Neural cell (in vitro differentiated cells): Measurements from ENCODE around the gene PPFIBP1. TPM values are rescaled to one million over a fixed set of nuclear protein-coding genes. Genes with fewer than 3 reads are reported as not detected.
"Not testable (repeated sequence)": the region's sequence is repeated elsewhere in the genome, so short reads cannot be mapped to it uniquely, and the experiment has no call there.

Source experiments
- H2AFZ ChIP-seq: fragments of 200-600, 300-800 bp; sonication (generic), shearing (Covaris generic); 2 replicates; pipeline ENCODE4 v1.6.0; 2014; ENCODE audit warnings: low read depth, mild to moderate bottlenecking, antibody characterized with exemption, low read length, moderate library complexity
- H3F3A ChIP-seq: fragments of 200-600 bp; shearing (Covaris generic); 2 replicates; pipeline ENCODE4 v1.6.1; 2016; ENCODE audit warnings: mild to moderate bottlenecking, moderate library complexity, mixed read lengths, antibody characterized with exemption, low read length; ENCODE audit not compliant: insufficient read depth, poor library complexity, severe bottlenecking
- H3K27ac ChIP-seq: fragments of 200-600, 300-800 bp; sonication (generic), shearing (Covaris generic); 2 replicates; pipeline ENCODE4 v1.5.1; 2014; ENCODE audit warnings: mild to moderate bottlenecking, low read length, moderate library complexity
- H3K27me3 ChIP-seq: fragments of 300-800, 200-600 bp; sonication (generic), shearing (Covaris generic); 2 replicates; pipeline ENCODE4 v1.6.0; 2014; ENCODE audit warnings: mild to moderate bottlenecking, low read depth, low read length, moderate library complexity; ENCODE audit not compliant: insufficient read depth
- H3K36me3 ChIP-seq: fragments of 300-800, 200-600 bp; sonication (generic), shearing (Covaris generic); 2 replicates; pipeline ENCODE4 v1.5.1; 2014; ENCODE audit warnings: mild to moderate bottlenecking, antibody characterized with exemption, low read length, moderate library complexity; ENCODE audit not compliant: insufficient read depth
- H3K4me2 ChIP-seq: fragments of 300-800, 200-600 bp; sonication (generic), shearing (Covaris generic); 2 replicates; pipeline ENCODE4 v1.6.0; 2014; ENCODE audit warnings: mild to moderate bottlenecking, low read length
- H3K4me3 ChIP-seq: fragments of 300-800, 200-600 bp; sonication (generic), shearing (Covaris generic); 2 replicates; pipeline ENCODE4 v1.5.1; 2014; ENCODE audit warnings: mild to moderate bottlenecking, low read length, moderate library complexity
- H3K79me2 ChIP-seq: fragments of 200-600 bp; shearing (Covaris generic); replicated peaks from 2 replicates; pipeline ENCODE4 v1.6.0; 2014; ENCODE audit warnings: mild to moderate bottlenecking, low read length, moderate library complexity; ENCODE audit not compliant: insufficient read depth
- H3K9ac ChIP-seq: fragments of 300-800, 200-600 bp; sonication (generic), shearing (Covaris generic); 2 replicates; pipeline ENCODE4 v1.6.1; 2016; ENCODE audit warnings: mild to moderate bottlenecking, low read length, mixed read lengths
- H3K9me2 ChIP-seq: fragments of 200-600 bp; shearing (Covaris generic); 2 replicates; pipeline ENCODE4 v1.6.1; 2016; ENCODE audit warnings: mild to moderate bottlenecking, low read length, mixed read lengths; ENCODE audit not compliant: insufficient read depth
- H3K9me3 ChIP-seq: fragments of 200-600, 300-800 bp; sonication (generic), shearing (Covaris generic); 2 replicates; pipeline ENCODE4 v1.6.1; 2016; ENCODE audit warnings: mild to moderate bottlenecking, mixed run types, low read length, moderate library complexity, mixed read lengths
- H4K20me1 ChIP-seq: fragments of 200-600 bp; shearing (Covaris generic); 2 replicates; pipeline ENCODE4 v1.6.1; 2016; ENCODE audit warnings: mild to moderate bottlenecking, mixed run types; ENCODE audit not compliant: insufficient read depth
- EP300 ChIP-seq: fragments of 450-650 bp; conservative IDR thresholded peaks from 2 replicates; pipeline ENCODE4 v1.6.1; 2014; ENCODE audit warnings: antibody characterized with exemption, mild to moderate bottlenecking, moderate library complexity; ENCODE audit not compliant: poor library complexity, severe bottlenecking
- EZH2 ChIP-seq: fragments of 200-600, 300-800 bp; shearing (Covaris generic), sonication (generic); IDR thresholded peaks from 2 replicates; pipeline ENCODE4 v1.6.1; 2014; ENCODE audit warnings: antibody characterized with exemption, low read length, borderline replicate concordance, mild to moderate bottlenecking; ENCODE audit not compliant: insufficient read depth, poor library complexity, severe bottlenecking
- MXI1 ChIP-seq: fragments of 450-650 bp; conservative IDR thresholded peaks from 2 replicates; pipeline ENCODE4 v1.6.1; 2014; ENCODE audit warnings: antibody characterized with exemption, mild to moderate bottlenecking; ENCODE audit not compliant: poor library complexity, severe bottlenecking
- POLR2AphosphoS5 ChIP-seq: IDR thresholded peaks from 2 replicates; pipeline ENCODE4 v1.6.1; 2012
- RAD21 ChIP-seq: fragments of 450-650 bp; conservative IDR thresholded peaks from 2 replicates; pipeline ENCODE4 v1.6.1; 2014; ENCODE audit warnings: antibody characterized with exemption, mild to moderate bottlenecking, moderate library complexity
- SMC3 ChIP-seq: fragments of 450-650 bp; conservative IDR thresholded peaks from 2 replicates; pipeline ENCODE4 v1.6.1; 2014; ENCODE audit warnings: antibody characterized with exemption, mild to moderate bottlenecking, moderate library complexity; ENCODE audit not compliant: poor library complexity
- TAF1 ChIP-seq: IDR thresholded peaks from 2 replicates; pipeline ENCODE4 v1.6.1; 2012; ENCODE audit warnings: low read depth
- polyA plus RNA-seq: library from polyadenylated mRNA; depleted of rRNA; stranded (reverse); fragments of >200 nt; gene quantifications from 2 replicates; pipeline ENCODE4 v1.2.3, GENCODE V29; 2014
- TF ChIP-seq, protein P1 (sequence below): IDR thresholded peaks from 2 replicates; pipeline ENCODE4 v1.6.1; 2012; ENCODE audit warnings: borderline replicate concordance
- TF ChIP-seq, protein P2 (sequence below): fragments of 450-650 bp; IDR thresholded peaks from 2 replicates; pipeline ENCODE4 v1.5.1; 2014; ENCODE audit warnings: antibody characterized with exemption, mild to moderate bottlenecking, moderate library complexity; ENCODE audit not compliant: poor library complexity, severe bottlenecking

The PPFIBP1 gene
- polyA plus RNA-seq, 1 donor from 2014 or later = 30.2 TPM

DNA sequence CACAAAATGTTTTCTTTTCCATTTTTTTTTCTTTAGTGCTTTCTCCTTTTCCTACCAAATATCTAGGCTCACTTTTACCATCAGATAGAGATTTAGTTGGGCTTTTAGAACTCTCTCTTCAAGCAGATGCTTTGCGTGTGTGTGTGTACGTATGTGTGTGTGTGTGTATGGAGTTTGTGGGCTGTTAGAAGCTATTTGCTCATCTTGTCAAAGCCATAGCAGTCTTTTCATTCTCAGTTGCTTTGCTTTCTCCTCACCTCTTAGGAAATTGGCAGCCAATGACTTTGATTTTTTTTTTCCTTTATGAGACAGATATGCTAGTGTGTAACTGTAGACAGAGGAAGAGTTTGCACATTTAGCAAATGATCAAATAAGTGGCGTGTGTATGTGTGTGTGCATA lies 57.8 kb downstream of the PPFIBP1 start:
- H3K4me3 ChIP-seq, H2AFZ ChIP-seq, H3K36me3 ChIP-seq, H3K9ac ChIP-seq, H3K79me2 ChIP-seq, H3K27me3 ChIP-seq, H3F3A ChIP-seq, H3K4me2 ChIP-seq, H3K27ac ChIP-seq, H4K20me1 ChIP-seq, H3K9me2 ChIP-seq, H3K9me3 ChIP-seq: not testable (repeated sequence)

DNA sequence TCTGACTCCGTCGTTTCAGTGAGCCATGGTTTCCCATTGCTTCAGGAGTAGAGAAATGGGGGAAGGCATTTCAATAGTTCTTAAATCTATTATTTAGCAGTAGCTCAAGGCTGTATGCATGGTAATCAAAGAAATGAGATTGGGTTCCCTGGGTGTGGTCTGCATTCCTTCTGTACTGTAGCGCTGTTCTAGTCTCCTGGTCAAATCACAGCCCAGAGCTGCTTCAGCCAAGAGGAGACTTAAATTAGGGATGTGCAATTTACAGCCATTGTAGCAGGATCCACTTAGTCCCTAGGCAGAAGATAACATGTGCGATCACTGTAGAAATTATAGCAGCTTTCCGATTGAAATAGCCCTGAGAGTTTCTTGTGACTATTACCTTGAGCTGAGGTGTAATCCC lies 58.4 kb downstream of the PPFIBP1 start:
- H3K9ac ChIP-seq, H4K20me1 ChIP-seq, H3K27me3 ChIP-seq, H3K4me3 ChIP-seq, H3K9me3 ChIP-seq, H2AFZ ChIP-seq, H3K36me3 ChIP-seq, H3F3A ChIP-seq, H3K79me2 ChIP-seq, H3K27ac ChIP-seq, H3K9me2 ChIP-seq, H3K4me2 ChIP-seq: not testable (repeated sequence)

DNA sequence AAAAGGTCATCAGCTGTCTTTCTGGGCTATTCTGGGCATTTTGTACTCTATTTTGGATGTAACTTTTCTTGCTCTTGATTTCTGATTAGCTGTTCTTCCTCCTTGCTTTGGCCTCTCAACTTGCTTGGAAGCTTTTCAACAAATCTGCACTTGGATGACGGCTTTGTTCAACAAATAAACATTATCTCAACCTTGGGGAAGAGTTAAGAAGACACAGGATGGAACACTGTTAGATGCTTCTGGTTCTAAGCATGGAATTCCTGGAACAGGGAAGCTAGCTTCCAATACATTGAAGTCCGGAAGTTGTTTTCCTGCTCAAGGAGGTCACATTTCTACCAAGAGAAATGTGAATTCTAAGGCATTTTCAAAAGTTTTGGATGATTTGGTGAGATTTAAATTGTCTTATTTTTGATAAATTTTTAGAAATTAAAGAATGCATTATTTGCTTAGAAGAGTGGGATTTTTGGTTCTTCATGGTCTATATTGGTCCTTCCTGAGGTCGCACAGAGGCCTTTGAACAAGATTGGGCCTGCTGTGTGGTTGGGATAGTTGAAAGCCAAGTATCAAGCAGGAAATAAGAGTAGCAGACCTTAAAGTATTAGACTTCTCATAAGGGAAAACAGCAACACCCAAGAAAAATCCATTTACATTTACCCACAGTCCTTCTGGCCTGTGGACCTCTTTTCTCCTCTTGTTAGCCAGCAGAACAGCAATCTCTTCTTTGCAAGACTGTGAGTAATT lies 59.2 kb downstream of the PPFIBP1 start:
- Histone ChIP-seq H3K9me2 (no peaks in the 10 kb centered on the region), H3K9me3 (no peaks in the 10 kb centered on the region), H3K27ac (no peak overlapping the region), H3K79me2 (no peaks in the 10 kb centered on the region), H3K4me3 (no peak overlapping the region), H3K27me3 (no peaks in the 10 kb centered on the region), H3F3A (no peaks in the 10 kb centered on the region), H4K20me1 (no peaks in the 10 kb centered on the region), H3K4me2 (no peak overlapping the region), H3K9ac (no peak overlapping the region), H2AFZ (no peak overlapping the region), H3K36me3 (no peaks in the 10 kb centered on the region)
- TF ChIP-seq POLR2AphosphoS5 (no peak), MXI1 (no peak), EZH2 (no peak), RAD21 (no peak), TAF1 (no peak), SMC3 (no peak), EP300 (no peak)
- TF ChIP-seq, protein P1, sequence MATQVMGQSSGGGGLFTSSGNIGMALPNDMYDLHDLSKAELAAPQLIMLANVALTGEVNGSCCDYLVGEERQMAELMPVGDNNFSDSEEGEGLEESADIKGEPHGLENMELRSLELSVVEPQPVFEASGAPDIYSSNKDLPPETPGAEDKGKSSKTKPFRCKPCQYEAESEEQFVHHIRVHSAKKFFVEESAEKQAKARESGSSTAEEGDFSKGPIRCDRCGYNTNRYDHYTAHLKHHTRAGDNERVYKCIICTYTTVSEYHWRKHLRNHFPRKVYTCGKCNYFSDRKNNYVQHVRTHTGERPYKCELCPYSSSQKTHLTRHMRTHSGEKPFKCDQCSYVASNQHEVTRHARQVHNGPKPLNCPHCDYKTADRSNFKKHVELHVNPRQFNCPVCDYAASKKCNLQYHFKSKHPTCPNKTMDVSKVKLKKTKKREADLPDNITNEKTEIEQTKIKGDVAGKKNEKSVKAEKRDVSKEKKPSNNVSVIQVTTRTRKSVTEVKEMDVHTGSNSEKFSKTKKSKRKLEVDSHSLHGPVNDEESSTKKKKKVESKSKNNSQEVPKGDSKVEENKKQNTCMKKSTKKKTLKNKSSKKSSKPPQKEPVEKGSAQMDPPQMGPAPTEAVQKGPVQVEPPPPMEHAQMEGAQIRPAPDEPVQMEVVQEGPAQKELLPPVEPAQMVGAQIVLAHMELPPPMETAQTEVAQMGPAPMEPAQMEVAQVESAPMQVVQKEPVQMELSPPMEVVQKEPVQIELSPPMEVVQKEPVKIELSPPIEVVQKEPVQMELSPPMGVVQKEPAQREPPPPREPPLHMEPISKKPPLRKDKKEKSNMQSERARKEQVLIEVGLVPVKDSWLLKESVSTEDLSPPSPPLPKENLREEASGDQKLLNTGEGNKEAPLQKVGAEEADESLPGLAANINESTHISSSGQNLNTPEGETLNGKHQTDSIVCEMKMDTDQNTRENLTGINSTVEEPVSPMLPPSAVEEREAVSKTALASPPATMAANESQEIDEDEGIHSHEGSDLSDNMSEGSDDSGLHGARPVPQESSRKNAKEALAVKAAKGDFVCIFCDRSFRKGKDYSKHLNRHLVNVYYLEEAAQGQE = no peak
- TF ChIP-seq, protein P2, sequence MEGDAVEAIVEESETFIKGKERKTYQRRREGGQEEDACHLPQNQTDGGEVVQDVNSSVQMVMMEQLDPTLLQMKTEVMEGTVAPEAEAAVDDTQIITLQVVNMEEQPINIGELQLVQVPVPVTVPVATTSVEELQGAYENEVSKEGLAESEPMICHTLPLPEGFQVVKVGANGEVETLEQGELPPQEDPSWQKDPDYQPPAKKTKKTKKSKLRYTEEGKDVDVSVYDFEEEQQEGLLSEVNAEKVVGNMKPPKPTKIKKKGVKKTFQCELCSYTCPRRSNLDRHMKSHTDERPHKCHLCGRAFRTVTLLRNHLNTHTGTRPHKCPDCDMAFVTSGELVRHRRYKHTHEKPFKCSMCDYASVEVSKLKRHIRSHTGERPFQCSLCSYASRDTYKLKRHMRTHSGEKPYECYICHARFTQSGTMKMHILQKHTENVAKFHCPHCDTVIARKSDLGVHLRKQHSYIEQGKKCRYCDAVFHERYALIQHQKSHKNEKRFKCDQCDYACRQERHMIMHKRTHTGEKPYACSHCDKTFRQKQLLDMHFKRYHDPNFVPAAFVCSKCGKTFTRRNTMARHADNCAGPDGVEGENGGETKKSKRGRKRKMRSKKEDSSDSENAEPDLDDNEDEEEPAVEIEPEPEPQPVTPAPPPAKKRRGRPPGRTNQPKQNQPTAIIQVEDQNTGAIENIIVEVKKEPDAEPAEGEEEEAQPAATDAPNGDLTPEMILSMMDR = no peak
